Chondrocyte (in vitro differentiated cells): Measurements from ENCODE around the gene TEX26. TPM values are rescaled to one million over a fixed set of nuclear protein-coding genes. Genes with fewer than 3 reads are reported as not detected.

Source experiments
- DNase-seq: peaks from one replicate; pipeline ENCODE4 v3.0.0; 2021; ENCODE audit warnings: mixed read lengths, low spot score
- H3K27ac Mint-ChIP-seq: one replicate; pipeline ENCODE4 v1.8.0; 2021; ENCODE audit warnings: mild to moderate bottlenecking, moderate library complexity, mixed read lengths; ENCODE audit not compliant: unreplicated experiment
- H3K27me3 Mint-ChIP-seq: 2 replicates; pipeline ENCODE4 v1.8.0; 2021; ENCODE audit warnings: low read depth, mixed read lengths
- H3K36me3 Mint-ChIP-seq: 2 replicates; pipeline ENCODE4 v1.8.0; 2021; ENCODE audit warnings: low read depth, mixed read lengths
- H3K4me1 Mint-ChIP-seq: 2 replicates; pipeline ENCODE4 v1.8.0; 2021; ENCODE audit warnings: low read depth, mild to moderate bottlenecking, mixed read lengths
- H3K4me3 Mint-ChIP-seq: one replicate; pipeline ENCODE4 v1.8.0; 2021; ENCODE audit warnings: mild to moderate bottlenecking, moderate library complexity, mixed read lengths; ENCODE audit not compliant: unreplicated experiment
- H3K9me3 Mint-ChIP-seq: 2 replicates; pipeline ENCODE4 v1.8.0; 2021; ENCODE audit warnings: low read depth, mixed read lengths
- CTCF ChIP-seq: fragments of 200-600 bp; sonication (generic); IDR thresholded peaks from 2 replicates; pipeline ENCODE4 v1.5.0; 2021; ENCODE audit warnings: antibody characterized with exemption, mild to moderate bottlenecking, moderate library complexity
- total RNA-seq: library from RNA; stranded (reverse); gene quantifications from 3 replicates; pipeline ENCODE4 v1.2.1, GENCODE V29; 2021

TEX26 gene
- total RNA-seq, 1 donor from 2014 or later: not detected

GRCh38 chr13:30895773-30896172 lies 36.7 kb upstream of the TEX26 start:
- peak overlapping the region; percentile 26 for H3K4me3 Mint-ChIP-seq
- H3K36me3 Mint-ChIP-seq: no peaks in the 10 kb centered on the region
- H3K9me3 Mint-ChIP-seq: peaks cover 2% of the 10 kb centered on the region
- no peak for DNase-seq
- no peaks in the 10 kb centered on the region for H3K27me3 Mint-ChIP-seq
- peak overlapping the region; percentile 97 for H3K27ac Mint-ChIP-seq
- TF ChIP-seq CTCF: peak; percentile 33
- H3K4me1 Mint-ChIP-seq: peaks cover 68% of the 10 kb centered on the region

- no peaks in the 10 kb centered on the region for H3K36me3 Mint-ChIP-seq
- H3K27me3 Mint-ChIP-seq: no peaks in the 10 kb centered on the region
- TF ChIP-seq CTCF: no peak
- DNase-seq: no peak
- H3K4me3 Mint-ChIP-seq: peak overlapping the region; percentile 42
- H3K9me3 Mint-ChIP-seq: peaks cover 2% of the 10 kb centered on the region
- H3K27ac Mint-ChIP-seq: peak overlapping the region; percentile 99
- H3K4me1 Mint-ChIP-seq: peaks cover 65% of the 10 kb centered on the region
Measured at GRCh38 chr13:30898070-30898469, 34.4 kb upstream of the TEX26 start.

- peaks cover 58% of the 10 kb centered on the region for H3K4me1 Mint-ChIP-seq
- peak overlapping the region; percentile 42 for H3K4me3 Mint-ChIP-seq
- H3K27ac Mint-ChIP-seq: peak overlapping the region; percentile 99
- DNase-seq: no peak
- peak; percentile 62 for TF ChIP-seq CTCF
- H3K36me3 Mint-ChIP-seq: no peaks in the 10 kb centered on the region
- H3K9me3 Mint-ChIP-seq: no peaks in the 10 kb centered on the region
- no peaks in the 10 kb centered on the region for H3K27me3 Mint-ChIP-seq
Measured at GRCh38 chr13:30898678-30899241, 33.7 kb upstream of the TEX26 start.

- Mint-ChIP-seq H3K4me3 (no peak overlapping the region), H3K27ac (peak overlapping the region; percentile 99), H3K36me3 (no peaks in the 10 kb centered on the region), H3K4me1 (peaks cover 57% of the 10 kb centered on the region), H3K27me3 (no peaks in the 10 kb centered on the region), H3K9me3 (no peaks in the 10 kb centered on the region)
- TF ChIP-seq CTCF: no peak
- DNase-seq: no peak
Measured at GRCh38 chr13:30900436-30900835, 32.0 kb upstream of the TEX26 start.

GRCh38 chr13:30900952-30901749 lies 31.3 kb upstream of the TEX26 start:
- Mint-ChIP-seq H3K4me3 (no peak overlapping the region), H3K27ac (peak overlapping the region; percentile 32), H3K36me3 (no peaks in the 10 kb centered on the region), H3K9me3 (no peaks in the 10 kb centered on the region), H3K27me3 (no peaks in the 10 kb centered on the region), H3K4me1 (peaks cover 56% of the 10 kb centered on the region)
- no peak for DNase-seq
- TF ChIP-seq CTCF: no peak
